ENCODE data around the gene OR52E5.

The OR52E5 gene

GRCh38 chr11:5937868-5938602, 45.0 kb downstream of the OR52E5 start:
- DNase-seq: no peak

DNA sequence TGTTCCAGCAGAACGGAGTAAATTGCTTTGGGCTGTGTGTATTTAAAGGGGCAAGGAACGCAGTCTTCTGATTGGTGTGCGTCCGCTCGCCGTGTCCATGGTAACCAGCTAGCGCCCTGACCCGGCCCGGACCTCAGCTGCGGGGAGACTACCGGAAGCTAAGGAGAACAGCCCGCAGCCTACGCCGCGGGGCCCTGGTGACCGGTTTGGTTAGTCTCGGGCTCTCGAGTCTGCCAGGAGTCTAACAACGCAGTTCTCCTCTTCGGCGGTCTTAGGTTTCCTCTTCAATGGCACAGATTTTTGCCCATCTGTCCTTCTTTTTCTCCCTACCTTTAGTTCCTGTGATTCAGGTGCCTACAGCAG, 45.6 kb downstream of the OR52E5 start:
- DNase-seq: no peak

- no peak for DNase-seq
Measured at GRCh38 chr11:5940748-5941147, 47.7 kb downstream of the OR52E5 start.

DNA sequence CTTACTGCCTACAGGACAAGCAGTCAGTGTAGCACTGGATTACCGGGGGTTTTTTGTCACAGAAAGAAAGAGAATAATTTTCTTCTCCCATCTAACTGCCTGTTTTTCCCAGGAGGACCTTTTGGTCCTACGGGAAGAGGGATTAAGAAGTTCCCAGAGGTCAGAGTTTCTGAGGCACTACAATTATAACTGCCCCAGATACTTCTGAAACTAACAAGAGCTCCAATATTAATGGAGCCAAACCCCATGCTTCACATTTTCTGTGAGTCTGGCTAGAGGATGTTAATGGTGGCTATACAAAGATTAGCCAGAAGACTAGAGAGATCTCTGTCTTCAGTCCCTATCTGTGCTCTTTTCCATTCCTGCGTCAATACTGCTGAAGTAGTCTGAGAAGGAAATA, 48.9 kb downstream of the OR52E5 start, which contains the start of gene OR56A3:
Gene OR56A3 (plus strand): TSS at position 301 of the 400 bp plus-strand sequence. CDS start 5,096 bp downstream, outside the sequence.
- no peak for DNase-seq

Measured in stimulated activated naive CD4-positive, alpha-beta T cell (primary cell).